ENCODE data around the gene ADCY3.

ADCY3 gene

GRCh38 chr2:24827321-24828237 lies 92.5 kb downstream of the ADCY3 start:
- Histone ChIP-seq H3K4me1 (ENCODE audit: insufficient read depth, low read length) (peaks cover 11% of the 10 kb centered on the region), H3K9ac (ENCODE audit: low read depth, low read length) (no peak overlapping the region), H3K36me3 (ENCODE audit: insufficient read depth, low read length) (peaks cover 3% of the 10 kb centered on the region; the same call in 1 of the 2 replicates), H3K9me3 (ENCODE audit: control insufficient read depth, insufficient read depth, low read length) (no peaks in the 10 kb centered on the region)

- H3K36me3 ChIP-seq (ENCODE audit: insufficient read depth, low read length) = peaks cover 3% of the 10 kb centered on the region; the same call in 1 of the 2 replicates
- no peaks in the 10 kb centered on the region for H3K9me3 ChIP-seq (ENCODE audit: control insufficient read depth, insufficient read depth, low read length)
- peaks cover 16% of the 10 kb centered on the region for H3K4me1 ChIP-seq (ENCODE audit: insufficient read depth, low read length)
- H3K9ac ChIP-seq (ENCODE audit: low read depth, low read length) = no peak overlapping the region
These were observed 93.3 kb downstream of the ADCY3 start for GRCh38 chr2:24826773-24827145.

GRCh38 chr2:24825883-24826772 lies 93.9 kb downstream of the ADCY3 start:
- H3K9me3 ChIP-seq (ENCODE audit: control insufficient read depth, insufficient read depth, low read length) = no peaks in the 10 kb centered on the region
- H3K9ac ChIP-seq (ENCODE audit: low read depth, low read length) = no peak overlapping the region
- H3K36me3 ChIP-seq (ENCODE audit: insufficient read depth, low read length) = 0 out of 2 replicates have a peak, but pooled peaks cover 6% of the 10 kb centered on the region
- peaks cover 22% of the 10 kb centered on the region for H3K4me1 ChIP-seq (ENCODE audit: insufficient read depth, low read length)

- Histone ChIP-seq H3K9ac (ENCODE audit: low read depth, low read length) (no peak overlapping the region), H3K4me1 (ENCODE audit: insufficient read depth, low read length) (peaks cover 26% of the 10 kb centered on the region), H3K9me3 (ENCODE audit: control insufficient read depth, insufficient read depth, low read length) (no peaks in the 10 kb centered on the region), H3K36me3 (ENCODE audit: insufficient read depth, low read length) (0 out of 2 replicates have a peak, but pooled peaks cover 15% of the 10 kb centered on the region)
These were observed 94.8 kb downstream of the ADCY3 start for GRCh38 chr2:24824966-24825882.

- peaks cover 19% of the 10 kb centered on the region; the same call in 1 of the 2 replicates for H3K36me3 ChIP-seq (ENCODE audit: insufficient read depth, low read length)
- no peak overlapping the region for H3K9ac ChIP-seq (ENCODE audit: low read depth, low read length)
- H3K4me1 ChIP-seq (ENCODE audit: insufficient read depth, low read length) = peaks cover 26% of the 10 kb centered on the region
- H3K9me3 ChIP-seq (ENCODE audit: control insufficient read depth, insufficient read depth, low read length) = no peaks in the 10 kb centered on the region
These were observed 95.9 kb downstream of the ADCY3 start for GRCh38 chr2:24824071-24824588.

- no peaks in the 10 kb centered on the region for H3K9me3 ChIP-seq (ENCODE audit: control insufficient read depth, insufficient read depth, low read length)
- H3K4me1 ChIP-seq (ENCODE audit: insufficient read depth, low read length) = peaks cover 23% of the 10 kb centered on the region
- no peak overlapping the region for H3K9ac ChIP-seq (ENCODE audit: low read depth, low read length)
- peaks cover 32% of the 10 kb centered on the region for H3K36me3 ChIP-seq (ENCODE audit: insufficient read depth, low read length)
These were observed 97.9 kb downstream of the ADCY3 start for GRCh38 chr2:24822049-24822706.

GRCh38 chr2:24821433-24821891 lies 98.6 kb downstream of the ADCY3 start:
- no peaks in the 10 kb centered on the region for H3K9me3 ChIP-seq (ENCODE audit: control insufficient read depth, insufficient read depth, low read length)
- peaks cover 20% of the 10 kb centered on the region for H3K4me1 ChIP-seq (ENCODE audit: insufficient read depth, low read length)
- H3K36me3 ChIP-seq (ENCODE audit: insufficient read depth, low read length) = peaks cover 38% of the 10 kb centered on the region
- H3K9ac ChIP-seq (ENCODE audit: low read depth, low read length) = no peak overlapping the region

GRCh38 chr2:24820598-24821432 lies 99.2 kb downstream of the ADCY3 start:
- Histone ChIP-seq H3K4me1 (ENCODE audit: insufficient read depth, low read length) (peaks cover 20% of the 10 kb centered on the region), H3K36me3 (ENCODE audit: insufficient read depth, low read length) (peaks cover 43% of the 10 kb centered on the region), H3K9ac (ENCODE audit: low read depth, low read length) (no peak overlapping the region), H3K9me3 (ENCODE audit: control insufficient read depth, insufficient read depth, low read length) (no peaks in the 10 kb centered on the region)

GRCh38 chr2:24820175-24820513 lies 99.9 kb downstream of the ADCY3 start:
- H3K4me1 ChIP-seq (ENCODE audit: insufficient read depth, low read length) = peaks cover 20% of the 10 kb centered on the region
- H3K36me3 ChIP-seq (ENCODE audit: insufficient read depth, low read length) = peaks cover 47% of the 10 kb centered on the region
- no peak overlapping the region for H3K9ac ChIP-seq (ENCODE audit: low read depth, low read length)
- no peaks in the 10 kb centered on the region for H3K9me3 ChIP-seq (ENCODE audit: control insufficient read depth, insufficient read depth, low read length)

- H3K36me3 ChIP-seq (ENCODE audit: insufficient read depth, low read length) = peaks cover 47% of the 10 kb centered on the region
- H3K9me3 ChIP-seq (ENCODE audit: control insufficient read depth, insufficient read depth, low read length) = no peaks in the 10 kb centered on the region
- peaks cover 20% of the 10 kb centered on the region for H3K4me1 ChIP-seq (ENCODE audit: insufficient read depth, low read length)
- H3K9ac ChIP-seq (ENCODE audit: low read depth, low read length) = no peak overlapping the region
These were observed 100.4 kb downstream of the ADCY3 start for GRCh38 chr2:24819442-24820174.

GRCh38 chr2:24818721-24819167 lies 101.3 kb downstream of the ADCY3 start:
- peaks cover 20% of the 10 kb centered on the region for H3K4me1 ChIP-seq (ENCODE audit: insufficient read depth, low read length)
- no peaks in the 10 kb centered on the region for H3K9me3 ChIP-seq (ENCODE audit: control insufficient read depth, insufficient read depth, low read length)
- H3K36me3 ChIP-seq (ENCODE audit: insufficient read depth, low read length) = peaks cover 47% of the 10 kb centered on the region
- no peak overlapping the region for H3K9ac ChIP-seq (ENCODE audit: low read depth, low read length)

- Histone ChIP-seq H3K4me1 (ENCODE audit: insufficient read depth, low read length) (peaks cover 11% of the 10 kb centered on the region; the same call in 1 of the 2 replicates), H3K9me3 (ENCODE audit: control insufficient read depth, insufficient read depth, low read length) (no peaks in the 10 kb centered on the region), H3K36me3 (ENCODE audit: insufficient read depth, low read length) (peaks cover 44% of the 10 kb centered on the region)
These were observed 103.2 kb downstream of the ADCY3 start for GRCh38 chr2:24816884-24817283.

More at GRCh38 chr2:24816884-24817283, 103.2 kb downstream of the ADCY3 start:
- no peak overlapping the region for H3K9ac ChIP-seq (ENCODE audit: low read depth, low read length)

Measured in ES-I3 (cell line).